Peyer's patch (tissue), 4 donors: ENCODE results near the gene RTP5. TPM values are rescaled to one million over a fixed set of nuclear protein-coding genes. Genes with fewer than 3 reads are reported as not detected.

ENCODE experiments used
- DNase-seq, 3 donors: peaks; one replicate each; pipeline ENCODE4 v3.0.0-alpha.2; 2017 to 2019
- H3K27ac ChIP-seq, 4 donors: fragments of 200-600 bp; sonication (generic); one replicate each; pipeline ENCODE4 v1.5.1; 2016 to 2019
- H3K27me3 ChIP-seq, 2 donors: fragments of 200-600 bp; sonication (generic); one replicate each; pipeline ENCODE4 v1.5.1; 2019
- H3K36me3 ChIP-seq, 3 donors: fragments of 200-600 bp; sonication (generic); one replicate each; pipeline ENCODE4 v1.5.1; 2016 to 2019
- H3K4me1 ChIP-seq, 4 donors: fragments of 200-600 bp; sonication (generic); one replicate each; pipeline ENCODE4 v1.5.1; 2016 to 2019
- H3K4me3 ChIP-seq, 4 donors: fragments of 200-600 bp; sonication (generic); 1 replicate in 3 of 4; 2 replicates in 1 of 4; pipeline ENCODE4 v1.5.1; 2016 to 2019; ENCODE audit warnings: mild to moderate bottlenecking in 1 of 4
- H3K9me3 ChIP-seq, 4 donors: fragments of 200-600 bp; sonication (generic); one replicate each; pipeline ENCODE4 v1.5.1; 2016 to 2019; ENCODE audit warnings: mild to moderate bottlenecking in 1 of 4
- CTCF ChIP-seq, 6 experiments: fragments of 450-650 bp in 4 of 6; fragments of 200-600 bp in 2 of 6; sonication (generic) in 1 of 6; IDR thresholded peaks; one replicate each; pipeline ENCODE4 v1.5.1; 2017 to 2019; ENCODE audit warnings: antibody characterized with exemption in 6 of 6, mild to moderate bottlenecking in 3 of 6, moderate library complexity in 1 of 6
- POLR2A ChIP-seq, 2 donors: fragments of 450-650 bp; IDR thresholded peaks; one replicate each; pipeline ENCODE4 v1.5.1; 2017; ENCODE audit warnings: antibody characterized with exemption in 2 of 2, mild to moderate bottlenecking in 2 of 2, moderate library complexity in 2 of 2
- total RNA-seq, 4 donors: library from RNA; depleted of rRNA; stranded (reverse); fragments of >200 nt; gene quantifications; one replicate each; pipeline ENCODE4 v1.1.0, GENCODE V29; 2016

Gene RTP5
- total RNA-seq, 4 donors from 2014 or later, result 0.54 TPM; not detected in 3

- Histone ChIP-seq H3K36me3 (no peaks in the 10 kb centered on the region), H3K4me3 (peak overlapping the region; percentile 37 to 59 (median 48)), H3K4me1 (peaks cover 0 to 22% (median 9%) of the 10 kb centered on the region in 4 donors), H3K27ac (peak overlapping the region; percentile 32 to 74 (median 52)), H3K27me3 (no peaks in the 10 kb centered on the region), H3K9me3 (no peaks in the 10 kb centered on the region)
- TF ChIP-seq CTCF (IDR thresholded peaks at IDR 0.05) (peak in 3 of 6 experiments; percentile 45 to 61 (median 49)), POLR2A (IDR thresholded peaks at IDR 0.05) (no peak)
- peak; percentile 59 to 86 (median 79) for DNase-seq
Observed at GRCh38 chr2:241844066-241844728, 25.3 kb upstream of the RTP5 start.

GRCh38 chr2:241844831-241845578 is 24.5 kb upstream of the RTP5 start:
- peaks cover 0 to 22% (median 9%) of the 10 kb centered on the region in 4 donors for H3K4me1 ChIP-seq
- no peaks in the 10 kb centered on the region for H3K27me3 ChIP-seq
- no peak for DNase-seq
- H3K9me3 ChIP-seq, result no peaks in the 10 kb centered on the region
- no peaks in the 10 kb centered on the region for H3K36me3 ChIP-seq
- peak overlapping the region in 3 of 4 donors; percentile 26 to 51 (median 46) for H3K4me3 ChIP-seq
- TF ChIP-seq CTCF (IDR thresholded peaks at IDR 0.05), result no peak
- TF ChIP-seq POLR2A (IDR thresholded peaks at IDR 0.05), result no peak
- peak overlapping the region in 1 of 4 donors; percentile 74 for H3K27ac ChIP-seq

DNA sequence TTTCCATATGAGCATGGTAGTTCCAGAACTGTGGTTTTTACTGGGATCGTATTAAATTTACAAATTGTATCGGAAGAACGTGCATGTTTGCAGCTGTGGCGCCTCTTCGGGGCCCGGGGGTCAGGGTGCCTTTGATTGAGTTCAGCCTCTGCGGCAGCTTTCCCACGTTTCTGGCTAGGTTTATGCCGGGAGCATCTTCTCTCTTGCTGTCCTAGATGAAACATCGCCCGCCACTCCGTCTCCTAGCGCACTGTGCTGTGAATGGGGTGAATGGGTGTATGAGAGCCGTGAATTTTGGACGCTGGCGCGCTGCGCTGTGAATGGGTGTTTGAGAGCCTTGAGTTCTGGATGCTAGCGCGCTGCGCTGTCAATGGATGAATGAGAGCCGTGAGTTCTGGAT is 23.1 kb upstream of the RTP5 start:
- no peaks in the 10 kb centered on the region for H3K9me3 ChIP-seq
- H3K36me3 ChIP-seq, result no peaks in the 10 kb centered on the region
- no peak overlapping the region for H3K27ac ChIP-seq
- no peak overlapping the region for H3K4me3 ChIP-seq
- DNase-seq, result no peak
- H3K27me3 ChIP-seq, result no peaks in the 10 kb centered on the region
- TF ChIP-seq POLR2A (IDR thresholded peaks at IDR 0.05) (no peak), CTCF (IDR thresholded peaks at IDR 0.05) (no peak)
- H3K4me1 ChIP-seq, result peaks cover 0 to 22% (median 9%) of the 10 kb centered on the region in 4 donors

DNA sequence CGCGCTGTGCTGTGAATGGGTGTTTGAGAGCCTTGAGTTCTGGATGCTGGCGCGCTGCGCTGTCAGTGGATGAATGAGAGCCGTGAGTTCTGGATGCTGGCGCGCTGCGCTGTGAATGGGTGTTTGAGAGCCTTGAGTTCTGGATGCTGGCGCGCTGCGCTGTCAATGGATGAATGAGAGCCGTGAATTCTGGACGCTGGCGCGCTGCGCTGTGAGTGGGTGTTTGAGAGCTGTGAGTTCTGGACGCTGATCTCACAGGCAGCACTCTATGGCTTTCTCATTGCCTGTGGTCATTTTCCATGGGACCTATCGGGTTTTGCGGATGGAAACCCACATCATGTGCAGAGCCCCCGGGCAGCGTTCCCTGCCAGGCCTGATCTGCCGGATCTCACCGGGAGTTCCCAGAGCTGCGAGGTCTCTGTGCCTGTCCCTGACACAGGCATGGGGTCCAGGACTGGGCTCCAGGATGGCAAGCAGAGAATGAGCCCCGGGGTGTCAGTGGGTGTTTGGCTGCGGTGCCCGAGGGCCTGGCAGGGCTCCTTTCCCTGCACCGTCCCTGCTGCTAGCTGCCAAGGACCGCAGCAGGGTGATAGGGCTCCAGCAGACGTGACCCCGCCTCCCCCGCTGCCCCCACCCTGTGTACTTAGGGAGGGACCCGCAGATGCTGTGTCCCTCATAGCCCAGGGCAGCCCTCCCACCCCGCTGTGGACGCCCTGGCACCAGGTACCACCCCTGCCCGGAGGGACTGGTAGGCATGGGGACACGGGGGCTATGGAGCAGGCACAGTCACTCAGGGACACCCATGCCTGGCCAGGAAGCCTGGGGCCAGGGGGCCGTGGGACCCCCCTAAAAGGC is 20.5 kb upstream of the RTP5 start:
- H3K9me3 ChIP-seq, result no peaks in the 10 kb centered on the region
- no peak overlapping the region for H3K27ac ChIP-seq
- H3K4me3 ChIP-seq, result no peak overlapping the region
- peak in 1 of 3 donors; percentile 1 for DNase-seq
- no peaks in the 10 kb centered on the region for H3K27me3 ChIP-seq
- no peaks in the 10 kb centered on the region for H3K36me3 ChIP-seq
- TF ChIP-seq CTCF (IDR thresholded peaks at IDR 0.05), result no peak
- no peak for TF ChIP-seq POLR2A (IDR thresholded peaks at IDR 0.05)
- peaks cover 0 to 16% (median 4%) of the 10 kb centered on the region in 4 donors for H3K4me1 ChIP-seq
